Measurements from ENCODE around the gene VILL.

GRCh38 chr3:37986479-37987314 is 3.9 kb upstream of the VILL start:
- no peak for TF ChIP-seq CTCF (IDR thresholded peaks at IDR 0.05 in 2 of 3, conservative IDR thresholded peaks at IDR 0.05 in 1 of 3; ENCODE audit: control insufficient read depth in 2 of 3, extremely low read depth in 1 of 3, insufficient read depth in 1 of 3, low read depth in 3 of 3, low read length in 3 of 3)
- no peak for TF ChIP-seq GABPA (IDR thresholded peaks at IDR 0.05; ENCODE audit: low read depth)
- TF ChIP-seq ELK1 (IDR thresholded peaks at IDR 0.05; ENCODE audit: low read depth, low read length): no peak
- no peak for TF ChIP-seq MAX (IDR thresholded peaks at IDR 0.05; ENCODE audit: low read depth, low read length)
- no peak for TF ChIP-seq MEF2A (IDR thresholded peaks at IDR 0.05; ENCODE audit: insufficient read depth, low read depth, low read length)
- TF ChIP-seq MYC (IDR thresholded peaks at IDR 0.05; ENCODE audit: insufficient read depth, insufficient read length, insufficient replicate concordance, low read length, severe bottlenecking): no peak
- no peak for TF ChIP-seq SIX5 (IDR thresholded peaks at IDR 0.05; ENCODE audit: low read depth, low read length, severe bottlenecking)
- no peak for TF ChIP-seq PBX3 (IDR thresholded peaks at IDR 0.05; ENCODE audit: insufficient replicate concordance, low read depth, low read length)
- no peak for TF ChIP-seq POLR2A (IDR thresholded peaks at IDR 0.05; ENCODE audit: low read depth, low read length)
- no peak for TF ChIP-seq ATF7 (IDR thresholded peaks at IDR 0.05; ENCODE audit: low read depth)
- TF ChIP-seq TBL1XR1 (IDR thresholded peaks at IDR 0.05; ENCODE audit: low read depth, low read length): no peak
- TF ChIP-seq RAD21 (IDR thresholded peaks at IDR 0.05; ENCODE audit: insufficient read depth, low read depth, low read length): no peak
- TF ChIP-seq TAF1 (IDR thresholded peaks at IDR 0.05; ENCODE audit: borderline replicate concordance, low read depth, low read length): no peak
- no peak for TF ChIP-seq FOXK2 (IDR thresholded peaks at IDR 0.05)
